Mesodermal cell (in vitro differentiated cells): ENCODE results near the gene TMPRSS3.

Source experiments
- H3K27ac ChIP-seq: 2 replicates; pipeline ENCODE4 v1.7.0; 2013; ENCODE audit warnings: mild to moderate bottlenecking, low read depth, low read length, moderate library complexity; ENCODE audit not compliant: severe bottlenecking
- H3K36me3 ChIP-seq: 2 replicates; pipeline ENCODE4 v1.7.1; 2013; ENCODE audit warnings: mild to moderate bottlenecking, low read length, moderate library complexity; ENCODE audit not compliant: control insufficient read depth, insufficient read depth
- H3K4me1 ChIP-seq: one replicate; pipeline ENCODE4 v1.7.1; 2013; ENCODE audit warnings: mild to moderate bottlenecking, low read length; ENCODE audit not compliant: insufficient read depth, control insufficient read depth, poor library complexity, severe bottlenecking
- H3K4me3 ChIP-seq: 2 replicates; pipeline ENCODE4 v1.7.0; 2013; ENCODE audit warnings: low read length, control low read depth, mild to moderate bottlenecking; ENCODE audit not compliant: insufficient read depth, poor library complexity, severe bottlenecking; ENCODE audit errors: extremely low read depth
- H3K9me3 ChIP-seq: 2 replicates; pipeline ENCODE4 v1.7.1; 2013; ENCODE audit warnings: mild to moderate bottlenecking, low read length, moderate library complexity; ENCODE audit not compliant: control insufficient read depth
- WGBS, 2 experiments: methylation state at CpG; one replicate each; pipeline ENCODE4 v1.1.5; 2013; ENCODE audit warnings: missing lambda C conversion rate in 2 of 2; ENCODE audit not compliant: insufficient coverage in 2 of 2; 5-methylcytosine and 5-hydroxymethylcytosine counted together

Gene TMPRSS3

DNA sequence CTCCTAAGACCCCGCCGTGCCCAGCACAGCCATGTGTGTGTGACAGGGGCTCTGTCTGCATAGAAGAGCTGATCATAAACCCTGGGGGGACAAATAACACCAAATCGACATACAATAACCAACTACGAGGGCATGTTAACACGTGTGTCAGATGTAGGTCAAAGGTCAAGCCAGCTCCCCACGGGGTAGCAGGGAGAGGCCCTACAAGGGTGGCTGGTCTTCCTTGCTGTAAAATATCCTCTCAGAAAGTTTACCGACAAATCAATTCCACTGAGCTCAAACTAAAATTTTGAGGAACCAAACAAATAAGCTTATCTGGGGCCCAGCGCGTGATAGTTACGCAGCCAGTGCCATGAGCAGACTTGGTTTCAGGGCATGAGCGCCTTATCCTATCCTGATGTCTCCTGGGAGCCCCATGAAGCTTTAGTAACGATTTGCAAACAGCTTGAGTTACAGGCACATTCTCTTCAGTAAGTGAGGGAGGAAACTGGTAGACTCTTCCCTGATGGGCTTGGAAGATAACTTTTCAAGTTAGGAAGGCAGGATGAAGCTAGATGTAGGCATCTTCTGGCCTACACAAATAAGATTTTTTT, 2.7 kb upstream of the TMPRSS3 start:
- H3K36me3 ChIP-seq = no peaks in the 10 kb centered on the region
- H3K27ac ChIP-seq = no peak overlapping the region
- no peaks in the 10 kb centered on the region for H3K4me1 ChIP-seq
- no peak overlapping the region for H3K4me3 ChIP-seq
- no peaks in the 10 kb centered on the region for H3K9me3 ChIP-seq
- 79 to 83% methylated on average over 8 to 12 of the region's 12 CpGs for WGBS, 2 experiments

DNA sequence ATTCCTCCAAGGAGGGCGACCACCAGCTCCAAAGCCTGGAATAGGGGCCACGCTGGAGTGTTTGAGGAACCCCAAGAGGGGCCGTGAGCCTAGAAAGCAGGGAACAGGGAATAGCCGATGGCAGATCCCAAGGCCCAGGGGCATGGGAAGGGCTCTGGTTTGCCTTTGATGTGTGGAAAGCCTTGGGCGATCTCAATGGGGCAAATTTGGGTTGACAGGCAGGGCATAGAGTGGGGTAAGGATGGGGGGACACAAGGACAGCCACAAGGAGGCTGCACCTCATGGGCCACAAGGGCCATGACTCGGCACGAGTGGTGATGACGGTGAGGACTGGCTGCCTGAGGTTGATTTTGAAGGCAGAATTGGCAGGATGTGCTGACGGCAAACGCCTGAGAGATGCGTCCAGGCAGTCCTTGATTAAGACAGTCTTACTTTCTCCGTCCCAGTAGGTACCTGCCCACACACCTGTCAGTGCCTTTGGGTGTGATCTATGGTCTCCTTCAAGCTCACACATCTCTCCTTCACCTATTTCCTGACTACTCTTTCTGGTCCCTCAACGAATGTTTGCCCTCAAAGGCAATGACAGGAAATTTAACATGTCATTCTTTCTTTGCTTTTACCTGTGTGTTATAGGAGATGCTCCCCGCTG, 2.0 kb upstream of the TMPRSS3 start:
- Histone ChIP-seq H3K27ac (no peak overlapping the region), H3K9me3 (no peaks in the 10 kb centered on the region), H3K4me3 (no peak overlapping the region), H3K36me3 (no peaks in the 10 kb centered on the region), H3K4me1 (no peaks in the 10 kb centered on the region)
- WGBS, 2 experiments = 90 to 94% methylated on average over 11 to 13 of the region's 14 CpGs

DNA sequence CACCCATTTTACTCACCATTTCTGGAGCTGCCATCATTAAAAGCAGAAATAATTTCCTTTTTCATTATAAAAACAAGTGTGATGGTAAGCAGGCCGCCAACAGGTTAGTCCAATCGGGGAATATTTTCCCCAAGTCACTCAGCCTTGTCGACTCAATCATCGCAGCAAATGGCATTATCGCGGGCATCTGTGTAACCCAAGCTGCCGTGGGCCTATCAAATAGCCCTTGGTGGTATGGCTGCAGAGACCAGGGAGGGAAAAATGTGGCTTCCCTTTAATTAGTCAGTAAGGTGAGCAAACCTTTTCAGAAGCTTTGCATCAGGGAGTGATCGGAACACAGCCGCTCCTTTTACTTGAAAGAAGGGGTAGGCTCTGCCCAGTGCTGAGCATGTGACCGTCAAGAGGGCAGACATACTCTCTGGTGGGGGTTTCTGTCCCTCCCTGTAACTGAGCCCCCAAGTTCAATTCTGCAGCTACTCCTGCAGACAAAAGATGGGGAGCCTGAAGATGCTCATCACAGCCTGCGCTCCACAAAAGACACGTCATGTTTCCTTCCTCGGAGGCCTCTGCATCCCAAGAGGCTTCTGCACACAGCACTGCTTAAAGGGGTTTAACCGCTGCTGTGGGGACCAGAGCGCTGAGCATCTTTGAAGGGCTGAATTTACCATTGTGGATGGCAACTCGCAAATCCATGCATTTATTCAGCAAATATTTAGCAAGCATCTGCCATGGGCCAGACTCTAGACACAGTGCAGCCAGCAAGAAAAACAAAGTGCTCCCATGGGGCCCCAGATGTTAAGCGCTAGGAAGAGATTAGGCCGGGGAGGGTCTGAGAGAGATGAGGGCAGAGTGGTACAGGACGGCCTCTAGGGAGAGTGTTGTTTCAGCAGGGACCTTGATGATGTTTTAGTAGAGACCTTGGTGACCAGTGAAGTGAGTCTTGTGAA, 1.2 kb upstream of the TMPRSS3 start:
- Histone ChIP-seq H3K4me1 (no peaks in the 10 kb centered on the region), H3K9me3 (no peaks in the 10 kb centered on the region), H3K4me3 (no peak overlapping the region), H3K27ac (no peak overlapping the region), H3K36me3 (no peaks in the 10 kb centered on the region)
- 88 to 91% methylated on average over 17 to 18 of the region's 19 CpGs for WGBS, 2 experiments

DNA sequence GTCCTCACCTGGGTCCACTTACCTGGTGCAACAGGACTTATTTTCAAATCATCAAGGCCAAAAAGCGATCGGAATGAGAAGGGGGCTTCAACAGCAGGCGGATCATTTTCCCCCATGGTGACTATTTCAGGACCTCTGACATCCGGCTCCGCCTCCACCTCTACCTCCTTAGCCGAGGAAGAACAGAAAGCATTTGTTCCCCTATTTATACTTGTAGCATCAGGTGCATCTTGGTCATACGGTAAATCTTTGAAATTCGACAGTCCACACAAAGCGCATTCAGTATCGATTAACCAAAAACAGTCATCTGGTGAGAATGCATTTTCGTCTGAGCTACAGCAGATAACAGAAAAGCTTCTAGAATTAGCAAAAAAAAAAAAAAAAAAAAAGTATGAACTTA, 550 bp downstream of the TMPRSS3 start:
- no peaks in the 10 kb centered on the region for H3K4me1 ChIP-seq
- WGBS, 2 experiments = 93 to 95% methylated on average over 10 to 11 of the region's 11 CpGs
- H3K36me3 ChIP-seq = no peaks in the 10 kb centered on the region
- H3K9me3 ChIP-seq = no peaks in the 10 kb centered on the region
- no peak overlapping the region for H3K27ac ChIP-seq
- no peak overlapping the region for H3K4me3 ChIP-seq

DNA sequence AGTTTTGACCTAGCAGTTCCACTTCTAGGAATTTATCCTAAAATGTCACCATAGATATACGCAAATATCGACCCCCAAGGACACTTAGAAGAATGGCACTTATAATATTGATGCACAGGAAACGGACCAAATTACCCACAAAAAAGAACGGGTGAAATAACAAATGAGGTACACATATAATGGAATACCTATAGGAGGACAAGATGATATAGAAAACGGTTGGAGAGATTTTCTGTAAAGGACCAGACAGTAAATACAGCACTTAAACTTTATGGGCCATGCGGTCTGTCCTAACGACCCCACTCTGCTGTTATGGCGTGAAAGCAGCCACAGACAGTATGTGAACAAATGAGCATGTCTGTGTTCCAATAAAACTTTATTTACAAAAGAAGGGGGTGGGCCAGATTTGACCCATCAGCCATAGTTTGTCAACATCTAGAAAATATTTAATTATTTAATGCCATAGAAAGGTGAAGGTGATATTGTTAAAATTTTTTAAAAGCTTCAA, 2.4 kb downstream of the TMPRSS3 start:
- Histone ChIP-seq H3K36me3 (no peaks in the 10 kb centered on the region), H3K9me3 (no peaks in the 10 kb centered on the region), H3K27ac (no peak overlapping the region), H3K4me3 (no peak overlapping the region), H3K4me1 (no peaks in the 10 kb centered on the region)
- 86 to 87% methylated on average over 3 to 7 of the region's 8 CpGs for WGBS, 2 experiments

DNA sequence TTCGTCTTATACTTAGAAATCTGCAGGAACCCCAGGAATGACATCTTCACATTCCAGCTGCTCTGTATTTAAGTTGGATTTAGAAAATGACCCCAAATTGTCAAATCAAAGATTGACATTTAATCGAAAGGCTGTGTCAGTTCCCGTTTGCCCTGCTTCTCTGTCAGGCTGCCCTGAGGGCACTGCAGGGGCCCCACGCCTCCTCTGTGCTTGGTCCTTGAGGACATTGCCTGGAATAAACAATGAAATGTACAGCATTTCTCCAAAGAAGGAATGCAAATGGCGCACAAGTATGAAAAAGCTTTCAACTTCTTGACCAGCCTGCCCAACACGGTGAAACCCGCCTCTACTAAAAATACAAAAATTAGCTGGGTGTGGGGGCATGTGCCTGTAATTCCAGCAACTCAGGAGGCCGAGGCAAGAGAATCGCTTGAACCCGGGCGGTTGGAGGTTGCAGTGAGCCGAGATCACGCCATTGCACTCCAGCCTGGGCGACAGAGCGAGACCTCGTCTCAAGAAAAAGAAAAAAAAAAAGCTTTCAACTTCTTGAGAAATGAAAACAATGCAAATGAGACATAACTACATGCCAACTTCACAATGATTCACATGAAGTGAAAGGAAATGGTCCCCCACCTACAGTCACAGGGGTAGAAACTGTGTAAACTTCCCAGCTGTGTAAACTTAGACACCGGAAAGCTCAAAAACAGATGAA, 3.0 kb downstream of the TMPRSS3 start:
- Histone ChIP-seq H3K4me1 (peaks cover under 1% of the 10 kb centered on the region), H3K4me3 (no peak overlapping the region), H3K27ac (no peak overlapping the region), H3K9me3 (no peaks in the 10 kb centered on the region), H3K36me3 (no peaks in the 10 kb centered on the region)
- WGBS, 2 experiments = 89 to 93% methylated on average over 12 to 14 of the region's 17 CpGs

DNA sequence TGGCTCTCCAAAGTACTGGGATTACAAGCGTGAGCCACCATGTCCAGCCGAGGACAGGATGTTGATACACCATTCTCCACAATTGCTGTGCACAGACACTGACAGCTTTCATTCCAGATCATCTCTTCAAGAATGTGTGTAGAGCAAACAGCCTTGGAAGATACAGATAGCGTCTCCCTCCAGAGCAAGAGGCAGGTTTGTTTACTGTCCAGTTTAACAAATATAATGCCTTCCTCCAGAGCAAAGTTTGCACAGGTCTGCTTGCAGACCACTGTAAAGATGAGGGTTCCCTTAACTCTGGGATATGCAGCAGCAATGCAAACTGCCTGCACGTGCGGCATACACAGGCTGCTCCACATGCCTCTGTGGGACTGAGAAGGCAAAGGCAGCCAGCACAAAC, 4.6 kb downstream of the TMPRSS3 start:
- 88 to 93% methylated on average over 3 to 4 of the region's 5 CpGs for WGBS, 2 experiments
- Histone ChIP-seq H3K4me3 (no peak overlapping the region), H3K27ac (no peak overlapping the region), H3K9me3 (no peaks in the 10 kb centered on the region), H3K4me1 (peaks cover 6% of the 10 kb centered on the region), H3K36me3 (no peaks in the 10 kb centered on the region)

- no peaks in the 10 kb centered on the region for H3K9me3 ChIP-seq
- H3K4me3 ChIP-seq = no peak overlapping the region
- 100% methylated on average over 1 of the region's 2 CpGs; no CpG with 5 or more reads in 1 of the 2 experiments for WGBS, 2 experiments
- H3K4me1 ChIP-seq = peaks cover 6% of the 10 kb centered on the region
- H3K27ac ChIP-seq = no peak overlapping the region
- no peaks in the 10 kb centered on the region for H3K36me3 ChIP-seq
Measured at GRCh38 chr21:42390696-42391095, 5.2 kb downstream of the TMPRSS3 start.

GRCh38 chr21:42390193-42390592, 5.7 kb downstream of the TMPRSS3 start:
- Histone ChIP-seq H3K4me3 (no peak overlapping the region), H3K36me3 (no peaks in the 10 kb centered on the region), H3K27ac (no peak overlapping the region), H3K4me1 (peaks cover 6% of the 10 kb centered on the region), H3K9me3 (no peaks in the 10 kb centered on the region)
- 84 to 100% methylated on average over 1 to 4 of the region's 5 CpGs for WGBS, 2 experiments

DNA sequence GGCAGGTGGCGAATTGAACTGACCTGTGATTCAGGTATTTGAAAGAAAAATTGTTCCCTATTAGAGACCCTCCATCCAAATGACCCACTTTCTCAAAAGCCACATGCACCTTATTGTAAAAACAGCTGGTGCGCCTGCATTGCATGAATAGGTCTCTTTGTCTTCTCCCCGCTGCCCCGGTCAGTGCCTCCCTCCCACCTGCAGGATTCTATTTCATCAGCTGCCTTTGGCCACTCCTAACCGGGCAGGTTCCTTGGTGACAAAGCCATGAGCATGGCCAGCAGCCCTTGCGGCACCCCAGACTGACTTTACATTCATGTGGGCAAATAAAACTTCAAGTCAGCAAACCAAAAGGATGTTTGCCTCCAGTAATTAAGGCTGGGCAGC, 6.4 kb downstream of the TMPRSS3 start:
- no peak overlapping the region for H3K27ac ChIP-seq
- peaks cover 6% of the 10 kb centered on the region for H3K4me1 ChIP-seq
- no peaks in the 10 kb centered on the region for H3K9me3 ChIP-seq
- no peaks in the 10 kb centered on the region for H3K36me3 ChIP-seq
- WGBS, 2 experiments = 72 to 87% methylated on average over 2 to 5 of the region's 6 CpGs
- no peak overlapping the region for H3K4me3 ChIP-seq
